GM18520 (cell line): Measurements from ENCODE around the gene ZBTB44.

Experiments used
- ATAC-seq: cut with Tn5 transposase; IDR thresholded peaks from one replicate; pipeline ENCODE4 v1.9.1; 2021; ENCODE audit not compliant: unreplicated experiment

The ZBTB44 gene

DNA sequence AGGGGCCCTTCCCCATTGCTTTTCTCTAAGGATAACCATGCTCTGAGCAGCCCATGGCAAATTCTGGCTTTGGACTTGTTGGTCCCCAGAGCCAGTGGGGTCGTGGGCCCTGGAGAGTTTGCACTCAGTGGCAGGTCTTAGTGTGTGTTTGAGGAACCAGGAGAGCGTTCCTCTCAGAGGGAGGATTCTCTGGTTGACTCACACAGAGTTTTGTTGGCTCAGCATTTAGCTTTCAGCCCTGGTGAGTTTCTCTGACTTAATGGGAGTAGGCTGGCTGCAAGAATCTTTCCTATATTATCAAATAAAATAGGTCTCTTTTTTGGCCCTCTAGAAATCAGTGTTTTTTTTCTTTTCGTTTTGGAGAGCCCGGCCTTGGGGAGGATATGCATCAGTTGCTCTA lies 134.2 kb downstream of the ZBTB44 start:
- ATAC-seq, result no peak

DNA sequence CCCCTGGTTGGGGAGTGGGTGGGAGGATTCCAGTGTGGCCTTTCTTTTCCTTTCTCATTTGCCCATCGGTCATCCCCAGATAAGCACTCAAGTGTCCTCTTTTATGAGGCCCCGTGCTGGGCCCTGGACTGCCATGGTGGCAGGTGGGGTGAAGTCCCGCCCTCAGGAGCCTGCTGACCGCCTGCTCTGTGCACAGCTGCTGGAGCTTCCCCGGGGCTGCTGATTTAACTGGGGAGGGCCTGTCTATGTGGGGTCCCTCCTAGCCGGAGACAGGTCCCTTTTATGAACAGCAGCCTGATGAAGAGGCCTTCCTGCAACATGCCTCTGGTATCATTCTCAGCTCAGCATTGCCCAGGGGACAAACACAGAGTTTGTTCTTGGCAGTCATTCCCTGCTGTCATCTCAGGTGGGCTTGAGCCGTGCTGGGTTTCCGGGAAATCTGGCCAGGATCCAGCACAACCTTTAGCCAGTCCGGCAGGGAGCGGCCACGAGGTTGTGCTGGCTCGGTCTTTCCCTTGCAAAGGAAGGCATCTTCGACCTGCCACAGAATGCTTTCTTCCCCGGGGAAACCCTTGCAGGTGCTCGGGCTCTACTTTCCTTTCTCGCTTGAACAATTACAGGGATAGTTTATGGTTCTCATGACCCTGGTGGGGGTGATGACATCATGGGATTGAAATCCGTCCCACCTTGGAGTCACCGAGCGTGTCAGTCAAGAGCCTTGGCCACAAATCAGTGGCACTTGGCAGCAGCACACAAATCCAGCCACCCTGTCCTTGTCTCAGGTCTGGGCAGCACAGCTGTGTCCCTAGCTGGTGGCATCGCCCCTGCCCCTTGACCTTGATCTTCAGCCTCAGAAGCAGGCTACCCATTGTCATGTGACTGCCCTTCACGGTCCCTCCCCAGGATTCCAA lies 135.1 kb downstream of the ZBTB44 start:
- no peak for ATAC-seq

DNA sequence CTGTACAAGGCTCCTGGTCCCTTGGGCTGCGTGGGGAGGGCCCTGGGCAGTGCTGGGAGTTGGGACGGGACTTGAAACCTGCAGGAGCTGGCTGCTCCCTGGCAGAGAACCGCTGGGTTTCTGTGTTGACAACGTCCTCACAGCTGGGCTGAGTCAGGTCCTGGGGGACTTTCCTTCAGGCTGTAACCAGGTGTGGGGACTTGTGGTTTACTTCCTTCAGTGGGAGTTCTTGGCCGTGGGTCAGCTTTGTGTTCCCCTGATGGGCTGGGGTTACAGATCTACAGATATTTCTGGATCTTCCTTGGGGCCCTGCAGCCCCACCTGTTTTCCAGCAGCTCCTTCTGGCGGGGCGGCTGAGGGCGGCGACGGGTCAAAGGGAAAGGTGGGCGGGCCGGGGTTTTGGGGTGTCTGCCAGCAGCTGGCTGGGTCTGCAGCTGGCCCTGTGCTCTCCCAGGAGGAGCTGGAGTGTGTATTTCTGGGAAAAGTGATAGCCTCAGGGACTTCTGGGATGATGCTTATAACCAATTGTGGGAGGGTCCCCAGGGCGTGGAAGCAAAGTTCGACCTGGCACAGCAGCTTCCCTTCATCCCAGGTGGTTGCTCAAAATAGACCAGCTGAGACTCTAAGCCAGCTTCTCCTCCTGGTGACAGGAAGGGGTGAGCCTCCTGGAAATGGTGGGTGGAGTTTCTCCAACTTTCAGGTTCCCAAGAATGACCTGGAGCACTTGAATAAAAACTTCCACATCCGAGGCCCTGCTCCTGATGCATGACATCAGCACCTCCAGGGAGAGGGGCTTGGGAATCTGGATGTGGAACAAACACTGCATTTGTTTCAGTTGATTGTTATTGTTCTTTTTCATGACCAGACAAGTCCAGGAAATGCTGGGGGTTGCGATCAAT lies 136.0 kb downstream of the ZBTB44 start:
- ATAC-seq, result no peak

DNA sequence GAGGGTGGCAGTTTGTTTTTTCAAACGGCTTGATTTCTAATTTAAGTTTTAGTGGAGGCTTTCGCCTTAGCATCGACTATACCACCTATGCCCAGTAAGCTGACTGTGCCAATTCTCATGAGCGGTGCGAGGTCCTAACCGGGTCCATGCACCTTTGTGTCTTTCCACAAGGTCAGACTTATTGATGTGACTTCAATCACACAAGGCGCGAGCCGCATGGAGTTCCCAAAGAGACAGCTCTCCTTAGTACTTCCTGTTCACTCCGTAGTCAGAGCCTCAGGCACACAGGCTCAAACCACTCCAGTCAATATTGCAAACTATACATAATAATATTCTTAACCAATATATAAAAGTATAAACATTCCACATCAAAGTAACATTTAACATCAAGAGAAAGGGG lies 136.9 kb downstream of the ZBTB44 start:
- no peak for ATAC-seq
